ENCODE measurements around the gene USP17L30.
"Not testable (repeated sequence)": the region's sequence is repeated elsewhere in the genome, so short reads cannot be mapped to it uniquely, and the experiment has no call there.

The USP17L30 gene, protein sequence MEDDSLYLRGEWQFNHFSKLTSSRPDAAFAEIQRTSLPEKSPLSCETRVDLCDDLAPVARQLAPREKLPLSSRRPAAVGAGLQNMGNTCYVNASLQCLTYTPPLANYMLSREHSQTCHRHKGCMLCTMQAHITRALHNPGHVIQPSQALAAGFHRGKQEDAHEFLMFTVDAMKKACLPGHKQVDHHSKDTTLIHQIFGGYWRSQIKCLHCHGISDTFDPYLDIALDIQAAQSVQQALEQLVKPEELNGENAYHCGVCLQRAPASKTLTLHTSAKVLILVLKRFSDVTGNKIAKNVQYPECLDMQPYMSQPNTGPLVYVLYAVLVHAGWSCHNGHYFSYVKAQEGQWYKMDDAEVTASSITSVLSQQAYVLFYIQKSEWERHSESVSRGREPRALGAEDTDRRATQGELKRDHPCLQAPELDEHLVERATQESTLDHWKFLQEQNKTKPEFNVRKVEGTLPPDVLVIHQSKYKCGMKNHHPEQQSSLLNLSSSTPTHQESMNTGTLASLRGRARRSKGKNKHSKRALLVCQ

DNA sequence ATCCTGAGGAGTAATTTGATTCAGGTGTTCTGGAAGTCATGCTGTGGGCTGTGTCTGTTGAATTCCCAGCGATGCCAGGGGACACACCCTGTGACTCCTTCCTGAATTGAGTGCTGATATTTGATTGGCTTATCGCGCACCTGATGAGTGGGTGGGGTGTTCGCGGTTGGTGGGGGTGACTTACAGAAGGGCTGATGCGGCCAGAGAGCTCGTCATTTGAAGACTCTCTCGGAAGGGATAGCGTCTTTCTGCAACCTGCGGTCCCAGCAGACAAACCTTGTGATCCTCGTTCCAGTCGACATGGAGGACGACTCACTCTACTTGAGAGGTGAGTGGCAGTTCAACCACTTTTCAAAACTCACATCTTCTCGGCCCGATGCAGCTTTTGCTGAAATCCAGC lies at the start of gene USP17L30:
USP17L30 (plus strand) TSS at position 301 of the 400 bp plus-strand sequence; CDS start at position 301, 0 bp downstream.
- DNase-seq (ENCODE audit: low read depth in 2 of 2) = not testable (repeated sequence)

- not testable (repeated sequence) for DNase-seq (ENCODE audit: low read depth in 2 of 2)
These were observed 38.7 kb upstream of the USP17L30 start for GRCh38 chr4:9324191-9324590.

DNA sequence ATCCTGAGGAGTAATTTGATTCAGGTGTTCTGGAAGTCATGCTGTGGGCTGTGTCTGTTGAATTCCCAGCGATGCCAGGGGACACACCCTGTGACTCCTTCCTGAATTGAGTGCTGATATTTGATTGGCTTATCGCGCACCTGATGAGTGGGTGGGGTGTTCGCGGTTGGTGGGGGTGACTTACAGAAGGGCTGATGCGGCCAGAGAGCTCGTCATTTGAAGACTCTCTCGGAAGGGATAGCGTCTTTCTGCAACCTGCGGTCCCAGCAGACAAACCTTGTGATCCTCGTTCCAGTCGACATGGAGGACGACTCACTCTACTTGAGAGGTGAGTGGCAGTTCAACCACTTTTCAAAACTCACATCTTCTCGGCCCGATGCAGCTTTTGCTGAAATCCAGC lies 38.1 kb upstream of the USP17L30 start, which contains the start of gene USP17L24:
USP17L24 (plus strand) TSS at position 301 of the 400 bp plus-strand sequence; CDS start at position 301, 0 bp downstream.
- DNase-seq (ENCODE audit: low read depth in 2 of 2) = not testable (repeated sequence)

DNA sequence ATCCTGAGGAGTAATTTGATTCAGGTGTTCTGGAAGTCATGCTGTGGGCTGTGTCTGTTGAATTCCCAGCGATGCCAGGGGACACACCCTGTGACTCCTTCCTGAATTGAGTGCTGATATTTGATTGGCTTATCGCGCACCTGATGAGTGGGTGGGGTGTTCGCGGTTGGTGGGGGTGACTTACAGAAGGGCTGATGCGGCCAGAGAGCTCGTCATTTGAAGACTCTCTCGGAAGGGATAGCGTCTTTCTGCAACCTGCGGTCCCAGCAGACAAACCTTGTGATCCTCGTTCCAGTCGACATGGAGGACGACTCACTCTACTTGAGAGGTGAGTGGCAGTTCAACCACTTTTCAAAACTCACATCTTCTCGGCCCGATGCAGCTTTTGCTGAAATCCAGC lies 33.3 kb upstream of the USP17L30 start, which contains the start of gene USP17L25:
USP17L25 (plus strand) TSS at position 301 of the 400 bp plus-strand sequence; CDS start at position 301, 0 bp downstream.
- not testable (repeated sequence) for DNase-seq (ENCODE audit: low read depth in 2 of 2)

DNA sequence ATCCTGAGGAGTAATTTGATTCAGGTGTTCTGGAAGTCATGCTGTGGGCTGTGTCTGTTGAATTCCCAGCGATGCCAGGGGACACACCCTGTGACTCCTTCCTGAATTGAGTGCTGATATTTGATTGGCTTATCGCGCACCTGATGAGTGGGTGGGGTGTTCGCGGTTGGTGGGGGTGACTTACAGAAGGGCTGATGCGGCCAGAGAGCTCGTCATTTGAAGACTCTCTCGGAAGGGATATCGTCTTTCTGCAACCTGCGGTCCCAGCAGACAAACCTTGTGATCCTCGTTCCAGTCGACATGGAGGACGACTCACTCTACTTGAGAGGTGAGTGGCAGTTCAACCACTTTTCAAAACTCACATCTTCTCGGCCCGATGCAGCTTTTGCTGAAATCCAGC lies 28.6 kb upstream of the USP17L30 start, which contains the start of gene USP17L26:
USP17L26 (plus strand) TSS at position 301 of the 400 bp plus-strand sequence; CDS start at position 301, 0 bp downstream.
- not testable (repeated sequence) for DNase-seq (ENCODE audit: low read depth in 2 of 2)

- not testable (repeated sequence) for DNase-seq (ENCODE audit: low read depth in 2 of 2)
These were observed 23.8 kb upstream of the USP17L30 start, which contains the start of gene USP17L5 for GRCh38 chr4:9339103-9339502. TSS of gene USP17L5 (plus strand) at chr4:9339403. CDS start at chr4:9339403, 0 bp downstream.

DNA sequence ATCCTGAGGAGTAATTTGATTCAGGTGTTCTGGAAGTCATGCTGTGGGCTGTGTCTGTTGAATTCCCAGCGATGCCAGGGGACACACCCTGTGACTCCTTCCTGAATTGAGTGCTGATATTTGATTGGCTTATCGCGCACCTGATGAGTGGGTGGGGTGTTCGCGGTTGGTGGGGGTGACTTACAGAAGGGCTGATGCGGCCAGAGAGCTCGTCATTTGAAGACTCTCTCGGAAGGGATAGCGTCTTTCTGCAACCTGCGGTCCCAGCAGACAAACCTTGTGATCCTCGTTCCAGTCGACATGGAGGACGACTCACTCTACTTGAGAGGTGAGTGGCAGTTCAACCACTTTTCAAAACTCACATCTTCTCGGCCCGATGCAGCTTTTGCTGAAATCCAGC lies 19.1 kb upstream of the USP17L30 start, which contains the start of gene USP17L27:
USP17L27 (plus strand) TSS at position 301 of the 400 bp plus-strand sequence; CDS start at position 301, 0 bp downstream.
- not testable (repeated sequence) for DNase-seq (ENCODE audit: low read depth in 2 of 2)

- DNase-seq (ENCODE audit: low read depth in 2 of 2) = not testable (repeated sequence)
These were observed 14.3 kb upstream of the USP17L30 start, which contains the start of gene USP17L28 for GRCh38 chr4:9348593-9348992. TSS of gene USP17L28 (plus strand) at chr4:9348893. CDS start at chr4:9348893, 0 bp downstream.

DNA sequence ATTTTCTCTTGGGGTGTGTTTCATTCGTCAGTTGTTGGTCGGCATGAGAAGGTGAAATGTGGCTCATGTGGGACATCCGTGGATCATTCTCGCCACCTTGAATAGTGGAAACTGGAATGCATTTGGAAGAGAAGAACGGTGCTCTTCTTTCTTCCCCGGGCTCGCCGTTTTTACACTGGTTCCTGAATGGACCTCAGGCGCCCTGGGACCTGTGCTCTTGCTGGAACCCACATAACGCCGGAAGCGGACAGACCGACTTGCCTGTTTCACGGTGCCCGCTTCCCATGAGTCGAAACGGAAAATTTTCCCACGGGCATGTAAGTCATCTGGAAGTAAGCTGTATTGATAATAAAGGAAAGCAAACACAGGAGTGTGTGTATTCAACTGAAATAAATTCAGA lies 12.1 kb upstream of the USP17L30 start:
- not testable (repeated sequence) for DNase-seq (ENCODE audit: low read depth in 2 of 2)

DNA sequence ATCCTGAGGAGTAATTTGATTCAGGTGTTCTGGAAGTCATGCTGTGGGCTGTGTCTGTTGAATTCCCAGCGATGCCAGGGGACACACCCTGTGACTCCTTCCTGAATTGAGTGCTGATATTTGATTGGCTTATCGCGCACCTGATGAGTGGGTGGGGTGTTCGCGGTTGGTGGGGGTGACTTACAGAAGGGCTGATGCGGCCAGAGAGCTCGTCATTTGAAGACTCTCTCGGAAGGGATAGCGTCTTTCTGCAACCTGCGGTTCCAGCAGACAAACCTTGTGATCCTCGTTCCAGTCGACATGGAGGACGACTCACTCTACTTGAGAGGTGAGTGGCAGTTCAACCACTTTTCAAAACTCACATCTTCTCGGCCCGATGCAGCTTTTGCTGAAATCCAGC lies 9.6 kb upstream of the USP17L30 start, which contains the start of gene USP17L29:
USP17L29 (plus strand) TSS at position 301 of the 400 bp plus-strand sequence; CDS start at position 301, 0 bp downstream.
- DNase-seq (ENCODE audit: low read depth in 2 of 2) = not testable (repeated sequence)

- not testable (repeated sequence) for DNase-seq (ENCODE audit: low read depth in 2 of 2)
These were observed 17.0 kb downstream of the USP17L30 start for GRCh38 chr4:9379881-9380280.

GRCh38 chr4:9381012-9381534 lies 18.1 kb downstream of the USP17L30 start:
- peak; percentile 10 to 34 for DNase-seq (ENCODE audit: low read depth in 2 of 2)

GRCh38 chr4:9384126-9384525 lies 21.2 kb downstream of the USP17L30 start:
- no peak for DNase-seq (ENCODE audit: low read depth in 2 of 2)

DNA sequence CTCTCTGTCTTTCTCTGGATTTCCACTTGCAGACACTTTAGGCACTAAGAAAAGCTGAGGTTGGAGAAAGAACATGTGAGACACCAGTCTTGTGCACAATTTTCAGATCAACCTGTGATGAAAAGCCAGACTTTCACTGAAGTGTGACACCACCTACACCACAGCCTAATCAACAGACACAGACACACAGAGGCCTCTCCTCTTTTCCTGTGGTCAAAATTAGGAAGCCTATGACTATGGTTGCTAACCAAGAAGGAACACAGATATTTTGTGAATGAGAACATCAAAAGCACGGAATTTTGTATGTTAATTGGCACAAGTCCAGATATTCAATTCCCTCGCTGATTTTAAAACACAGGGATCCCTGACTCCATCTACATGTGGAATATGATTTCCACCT lies 26.1 kb downstream of the USP17L30 start:
- not testable (repeated sequence) for DNase-seq (ENCODE audit: low read depth in 2 of 2)

DNA sequence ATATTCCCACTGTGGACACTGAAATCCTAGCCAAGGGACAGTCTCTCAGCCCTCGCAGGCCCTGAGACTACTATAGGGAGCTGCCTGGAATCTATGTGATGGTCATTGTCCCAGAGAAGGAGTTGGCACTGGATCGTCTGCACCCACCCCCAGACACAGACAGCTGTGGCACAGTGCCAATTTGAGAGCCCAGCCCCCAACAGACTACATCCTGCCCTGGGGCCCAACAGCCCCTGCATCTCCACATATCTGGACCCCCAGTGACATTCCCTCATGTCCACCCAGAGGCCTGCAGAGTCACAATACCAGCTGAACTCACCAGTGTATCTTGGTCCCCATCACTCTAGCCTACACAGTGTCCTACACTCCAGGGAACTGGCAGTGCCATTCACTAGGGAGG lies 42.8 kb downstream of the USP17L30 start:
- DNase-seq (ENCODE audit: low read depth in 2 of 2) = not testable (repeated sequence)

- not testable (repeated sequence) for DNase-seq (ENCODE audit: low read depth in 2 of 2)
These were observed 43.6 kb downstream of the USP17L30 start for GRCh38 chr4:9406491-9406890.

DNA sequence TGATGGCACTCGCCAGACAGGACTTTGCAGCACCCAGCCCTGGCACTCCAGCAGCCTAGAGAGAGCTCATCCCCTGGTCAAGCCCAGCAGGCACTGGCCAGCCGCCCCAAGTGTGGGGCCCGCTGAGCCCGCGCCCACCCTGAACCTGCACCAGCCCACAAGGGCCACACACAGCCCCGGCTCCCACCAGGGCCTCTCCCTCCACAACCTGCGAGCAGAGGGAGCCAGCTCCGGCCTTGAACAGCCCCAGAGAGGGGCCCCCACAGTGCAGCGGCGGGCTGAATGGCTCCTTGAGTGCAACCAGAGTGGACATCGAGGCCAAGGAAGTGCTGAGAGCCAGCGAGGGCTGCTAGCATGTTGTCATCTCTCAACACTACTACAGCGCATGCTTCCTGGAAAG lies 46.9 kb downstream of the USP17L30 start:
- no peak for DNase-seq (ENCODE audit: low read depth in 2 of 2)

Data from stimulated activated CD4-positive, alpha-beta T cell treated with anti-CD3 and anti-CD28 coated beads, Interleukin-15, amount 100 ng/mL, for 48 hours (primary cell).